Measurements from ENCODE around the gene FAM89B. TPM values are rescaled to one million over a fixed set of nuclear protein-coding genes. Genes with fewer than 3 reads are reported as not detected.

Gene FAM89B
- total RNA-seq, 2 donors from 2014 or later = 25.7 to 51.0 TPM

DNA sequence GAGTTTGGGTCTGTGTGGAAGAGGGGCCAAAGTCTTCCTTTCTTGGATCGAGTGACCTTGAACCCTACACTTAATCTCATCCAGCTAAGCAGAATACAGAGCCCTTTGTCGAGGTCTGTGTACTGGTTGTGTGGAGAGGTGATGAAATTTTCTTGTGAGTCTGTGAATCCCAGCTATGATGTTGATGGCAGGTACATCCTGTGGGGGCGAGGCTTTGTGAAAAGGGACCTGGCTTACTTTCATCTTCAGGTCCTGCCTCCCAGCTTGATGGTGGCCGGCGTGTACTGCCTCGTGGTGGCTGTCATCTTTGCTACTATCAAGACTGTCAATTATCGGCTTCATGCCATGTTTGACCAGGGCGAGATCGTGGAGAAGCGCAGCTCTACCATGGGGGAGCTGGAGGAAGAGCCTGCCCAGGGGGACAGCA lies 44.2 kb downstream of the FAM89B start:
- DNase-seq (ENCODE audit: low spot score) = no peak
- Histone ChIP-seq H3K4me3 (peak overlapping the region; percentile 92 to 99), H3K4me1 (peaks cover 0 to 41% of the 10 kb centered on the region in 2 donors), H3K27ac (peak overlapping the region in 1 of 2 donors; percentile 89), H3K27me3 (no peaks in the 10 kb centered on the region), H3K36me3 (peaks cover 44% of the 10 kb centered on the region), H3K9me3 (no peaks in the 10 kb centered on the region)
- TF ChIP-seq, protein P1, sequence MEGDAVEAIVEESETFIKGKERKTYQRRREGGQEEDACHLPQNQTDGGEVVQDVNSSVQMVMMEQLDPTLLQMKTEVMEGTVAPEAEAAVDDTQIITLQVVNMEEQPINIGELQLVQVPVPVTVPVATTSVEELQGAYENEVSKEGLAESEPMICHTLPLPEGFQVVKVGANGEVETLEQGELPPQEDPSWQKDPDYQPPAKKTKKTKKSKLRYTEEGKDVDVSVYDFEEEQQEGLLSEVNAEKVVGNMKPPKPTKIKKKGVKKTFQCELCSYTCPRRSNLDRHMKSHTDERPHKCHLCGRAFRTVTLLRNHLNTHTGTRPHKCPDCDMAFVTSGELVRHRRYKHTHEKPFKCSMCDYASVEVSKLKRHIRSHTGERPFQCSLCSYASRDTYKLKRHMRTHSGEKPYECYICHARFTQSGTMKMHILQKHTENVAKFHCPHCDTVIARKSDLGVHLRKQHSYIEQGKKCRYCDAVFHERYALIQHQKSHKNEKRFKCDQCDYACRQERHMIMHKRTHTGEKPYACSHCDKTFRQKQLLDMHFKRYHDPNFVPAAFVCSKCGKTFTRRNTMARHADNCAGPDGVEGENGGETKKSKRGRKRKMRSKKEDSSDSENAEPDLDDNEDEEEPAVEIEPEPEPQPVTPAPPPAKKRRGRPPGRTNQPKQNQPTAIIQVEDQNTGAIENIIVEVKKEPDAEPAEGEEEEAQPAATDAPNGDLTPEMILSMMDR (IDR thresholded peaks at IDR 0.05) = no peak

DNA sequence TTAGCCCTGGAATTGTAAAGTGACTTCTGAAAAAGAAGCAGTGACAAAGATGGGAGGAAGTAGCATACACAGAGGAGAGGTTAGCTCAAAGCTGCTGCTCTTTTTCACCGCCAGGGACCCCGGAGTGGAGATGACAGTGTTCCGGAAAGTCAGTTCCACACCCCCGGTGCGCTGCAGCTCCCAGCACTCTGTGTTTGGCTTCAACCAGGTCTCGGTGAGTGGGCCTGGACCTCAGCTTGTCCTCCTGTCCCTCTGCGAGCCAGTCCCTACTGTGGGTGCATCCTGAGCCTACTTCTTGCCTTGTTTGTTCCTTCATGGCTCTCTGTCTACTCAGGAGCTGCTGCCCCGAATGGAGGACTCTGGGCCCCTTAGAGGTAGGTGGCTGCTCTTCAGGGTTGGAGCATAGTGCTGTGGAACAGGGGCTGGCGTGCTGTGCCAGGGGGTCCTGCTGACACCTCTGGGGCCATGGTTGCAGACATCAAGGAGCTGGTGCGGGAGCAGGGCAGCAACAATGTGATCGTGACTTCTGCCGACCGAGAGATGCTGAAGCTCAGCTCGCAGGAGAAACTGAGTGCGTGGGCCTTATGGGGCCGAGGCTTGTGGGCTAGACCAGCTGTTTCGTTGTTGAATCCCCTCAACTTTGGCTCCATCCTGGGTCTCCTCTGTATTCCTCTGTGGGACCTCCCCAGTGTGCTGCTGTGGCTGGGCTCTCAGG lies 45.0 kb downstream of the FAM89B start:
- TF ChIP-seq, protein P1 (IDR thresholded peaks at IDR 0.05) = no peak
- no peaks in the 10 kb centered on the region for H3K9me3 ChIP-seq
- no peak for DNase-seq (ENCODE audit: low spot score)
- H3K4me3 ChIP-seq = no peak overlapping the region
- no peak overlapping the region for H3K27ac ChIP-seq
- peaks cover 44% of the 10 kb centered on the region for H3K36me3 ChIP-seq
- H3K27me3 ChIP-seq = no peaks in the 10 kb centered on the region
- H3K4me1 ChIP-seq = peaks cover 0 to 34% of the 10 kb centered on the region in 2 donors

DNA sequence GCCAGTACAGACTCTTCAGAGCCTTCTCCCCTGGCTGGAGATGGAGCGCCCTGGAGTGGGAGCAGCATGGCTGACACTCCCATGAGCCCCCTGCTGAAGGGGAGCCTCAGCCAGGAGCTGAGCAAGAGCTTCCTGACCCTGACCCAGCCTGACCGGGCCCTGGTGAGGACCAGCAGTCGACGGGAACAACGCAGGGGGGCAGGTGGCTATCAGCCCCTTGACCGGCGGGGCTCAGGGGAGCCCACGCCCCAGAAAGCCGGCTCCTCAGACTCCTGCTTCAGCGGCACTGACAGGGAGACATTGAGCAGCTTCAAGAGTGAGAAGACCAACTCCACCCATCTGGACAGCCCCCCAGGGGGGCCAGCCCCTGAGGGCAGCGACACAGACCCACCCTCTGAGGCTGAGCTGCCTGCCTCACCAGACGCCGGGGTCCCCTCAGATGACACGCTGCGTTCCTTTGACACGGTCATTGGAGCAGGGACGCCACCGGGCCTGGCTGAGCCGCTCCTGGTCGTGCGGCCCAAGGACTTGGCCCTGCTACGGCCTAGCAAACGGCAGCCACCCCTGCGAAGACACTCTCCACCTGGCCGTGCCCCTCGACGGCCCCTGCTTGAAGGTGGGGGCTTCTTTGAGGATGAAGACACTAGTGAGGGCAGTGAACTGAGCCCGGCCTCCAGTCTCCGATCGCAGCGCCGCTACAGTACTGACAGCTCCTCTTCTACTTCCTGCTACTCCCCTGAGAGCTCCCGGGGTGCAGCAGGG lies 45.8 kb downstream of the FAM89B start:
- no peaks in the 10 kb centered on the region for H3K9me3 ChIP-seq
- DNase-seq (ENCODE audit: low spot score) = no peak
- no peak overlapping the region for H3K4me3 ChIP-seq
- H3K36me3 ChIP-seq = peaks cover 44% of the 10 kb centered on the region
- H3K4me1 ChIP-seq = peaks cover 0 to 25% of the 10 kb centered on the region in 2 donors
- TF ChIP-seq, protein P1 (IDR thresholded peaks at IDR 0.05) = no peak
- no peak overlapping the region for H3K27ac ChIP-seq
- H3K27me3 ChIP-seq = no peaks in the 10 kb centered on the region

DNA sequence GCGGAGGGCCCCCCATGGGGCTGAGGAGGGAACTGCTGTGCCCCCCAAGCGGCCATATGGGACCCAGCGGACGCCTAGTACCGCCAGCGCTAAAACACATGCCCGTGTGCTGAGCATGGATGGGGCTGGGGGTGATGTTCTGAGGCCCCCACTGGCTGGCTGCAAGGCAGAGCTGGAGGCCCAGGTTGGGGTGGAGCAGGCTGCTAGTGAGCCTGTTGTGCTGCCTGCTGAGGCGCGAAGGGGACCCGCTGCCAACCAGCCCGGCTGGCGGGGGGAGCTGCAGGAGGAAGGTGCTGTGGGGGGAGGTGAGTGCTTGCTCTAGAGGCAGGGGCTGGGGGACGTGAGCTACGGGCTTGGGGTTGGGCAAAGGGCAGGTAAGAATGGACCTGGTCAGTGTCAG lies 46.4 kb downstream of the FAM89B start:
- Histone ChIP-seq H3K4me3 (no peak overlapping the region), H3K4me1 (peaks cover 0 to 19% of the 10 kb centered on the region in 2 donors), H3K27ac (no peak overlapping the region), H3K9me3 (no peaks in the 10 kb centered on the region), H3K36me3 (peaks cover 48% of the 10 kb centered on the region), H3K27me3 (no peaks in the 10 kb centered on the region)
- DNase-seq (ENCODE audit: low spot score) = no peak
- TF ChIP-seq, protein P1 (IDR thresholded peaks at IDR 0.05) = no peak

DNA sequence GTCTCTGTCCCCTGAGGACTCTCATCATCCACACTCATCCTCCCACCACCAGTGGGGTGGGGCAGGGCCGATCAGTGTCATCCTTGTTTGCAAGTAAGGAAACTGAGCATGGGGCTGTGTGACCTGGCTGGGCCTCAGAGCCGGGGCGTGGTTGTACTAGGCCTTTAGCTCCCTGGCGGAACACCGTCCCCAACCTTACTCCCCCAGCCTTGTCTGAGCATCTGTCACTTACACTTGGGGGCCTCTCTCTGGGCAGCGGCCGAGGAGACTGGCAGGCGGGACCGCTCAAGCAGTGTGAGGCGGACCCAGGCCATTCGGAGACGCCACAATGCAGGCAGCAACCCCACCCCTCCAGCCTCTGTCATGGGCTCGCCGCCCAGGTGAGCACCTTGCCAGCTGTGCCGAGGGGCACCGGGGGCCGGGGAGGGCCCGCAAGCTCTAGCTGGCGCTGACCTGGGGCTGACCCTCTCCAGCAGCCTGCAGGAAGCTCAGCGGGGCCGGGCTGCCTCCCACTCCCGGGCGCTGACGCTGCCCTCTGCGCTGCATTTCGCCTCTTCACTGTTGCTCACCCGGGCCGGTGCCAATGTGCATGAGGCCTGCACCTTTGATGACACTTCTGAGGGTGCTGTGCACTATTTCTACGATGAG lies 47.1 kb downstream of the FAM89B start:
- TF ChIP-seq, protein P1 (IDR thresholded peaks at IDR 0.05) = no peak
- Histone ChIP-seq H3K27me3 (no peaks in the 10 kb centered on the region), H3K4me1 (peaks cover 0 to 19% of the 10 kb centered on the region in 2 donors), H3K27ac (no peak overlapping the region), H3K9me3 (no peaks in the 10 kb centered on the region), H3K4me3 (no peak overlapping the region), H3K36me3 (peaks cover 54% of the 10 kb centered on the region)
- DNase-seq (ENCODE audit: low spot score) = no peak
